ENCODE measurements around the gene HTR2A.

Gene HTR2A

GRCh38 chr13:46801858-46802257, 95.0 kb downstream of the HTR2A start:
- H3K4me1 ChIP-seq = peaks cover 0 to 19% (median 5%) of the 10 kb centered on the region in 4 donors
- H3K9me3 ChIP-seq = no peaks in the 10 kb centered on the region
- no peaks in the 10 kb centered on the region for H3K36me3 ChIP-seq
- H3K4me3 ChIP-seq = no peak overlapping the region
- no peaks in the 10 kb centered on the region for H3K27me3 ChIP-seq
- TF ChIP-seq, protein P1, sequence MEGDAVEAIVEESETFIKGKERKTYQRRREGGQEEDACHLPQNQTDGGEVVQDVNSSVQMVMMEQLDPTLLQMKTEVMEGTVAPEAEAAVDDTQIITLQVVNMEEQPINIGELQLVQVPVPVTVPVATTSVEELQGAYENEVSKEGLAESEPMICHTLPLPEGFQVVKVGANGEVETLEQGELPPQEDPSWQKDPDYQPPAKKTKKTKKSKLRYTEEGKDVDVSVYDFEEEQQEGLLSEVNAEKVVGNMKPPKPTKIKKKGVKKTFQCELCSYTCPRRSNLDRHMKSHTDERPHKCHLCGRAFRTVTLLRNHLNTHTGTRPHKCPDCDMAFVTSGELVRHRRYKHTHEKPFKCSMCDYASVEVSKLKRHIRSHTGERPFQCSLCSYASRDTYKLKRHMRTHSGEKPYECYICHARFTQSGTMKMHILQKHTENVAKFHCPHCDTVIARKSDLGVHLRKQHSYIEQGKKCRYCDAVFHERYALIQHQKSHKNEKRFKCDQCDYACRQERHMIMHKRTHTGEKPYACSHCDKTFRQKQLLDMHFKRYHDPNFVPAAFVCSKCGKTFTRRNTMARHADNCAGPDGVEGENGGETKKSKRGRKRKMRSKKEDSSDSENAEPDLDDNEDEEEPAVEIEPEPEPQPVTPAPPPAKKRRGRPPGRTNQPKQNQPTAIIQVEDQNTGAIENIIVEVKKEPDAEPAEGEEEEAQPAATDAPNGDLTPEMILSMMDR (IDR thresholded peaks at IDR 0.05) = no peak
- no peak for DNase-seq
- no peak overlapping the region for H3K27ac ChIP-seq
- intact Hi-C loops (cut with DNase I; ENCODE audit: low total_unique reads) = no loop called here

- DNase-seq = no peak
- no peak overlapping the region for H3K4me3 ChIP-seq
- TF ChIP-seq, protein P1 (IDR thresholded peaks at IDR 0.05) = no peak
- H3K4me1 ChIP-seq = peaks cover 0 to 40% (median 24%) of the 10 kb centered on the region in 4 donors
- intact Hi-C loops (cut with DNase I; ENCODE audit: low total_unique reads) = loop anchor here (10.0 kb wide), 1 partner anchor 286 kb away; no protein-coding TSS in a partner anchor
- H3K36me3 ChIP-seq = no peaks in the 10 kb centered on the region
- H3K27ac ChIP-seq = no peak overlapping the region
- H3K27me3 ChIP-seq = no peaks in the 10 kb centered on the region
- H3K9me3 ChIP-seq = no peaks in the 10 kb centered on the region
These were observed 97.7 kb downstream of the HTR2A start for GRCh38 chr13:46799139-46799538.

- no peak for DNase-seq
- Histone ChIP-seq H3K4me1 (peaks cover 0 to 52% (median 27%) of the 10 kb centered on the region in 4 donors), H3K4me3 (peak overlapping the region; percentile 76 to 80), H3K27ac (peak overlapping the region; percentile 93 to 96), H3K27me3 (no peaks in the 10 kb centered on the region), H3K9me3 (no peaks in the 10 kb centered on the region), H3K36me3 (no peaks in the 10 kb centered on the region)
- intact Hi-C loops (cut with DNase I; ENCODE audit: low total_unique reads) = loop anchor here (10.0 kb wide), 1 partner anchor 287 kb away; no protein-coding TSS in a partner anchor
- TF ChIP-seq, protein P1 (IDR thresholded peaks at IDR 0.05) = no peak
These were observed 99.2 kb downstream of the HTR2A start for GRCh38 chr13:46797501-46798237.

GRCh38 chr13:46796515-46797474, 100.1 kb downstream of the HTR2A start, which contains the start of gene ESD:
ESD (minus strand) TSS chr13:46797161; CDS start chr13:46791413, 5,748 bp downstream.
- Histone ChIP-seq H3K4me1 (peaks cover 0 to 55% (median 27%) of the 10 kb centered on the region in 4 donors), H3K9me3 (no peaks in the 10 kb centered on the region)

GRCh38 chr13:46796129-46796514, 100.7 kb downstream of the HTR2A start:
- no peak for DNase-seq
- Histone ChIP-seq H3K36me3 (peaks cover under 1 to 5% (median 2%) of the 10 kb centered on the region in 3 donors), H3K4me1 (peaks cover 0 to 55% (median 27%) of the 10 kb centered on the region in 4 donors), H3K4me3 (peak overlapping the region; percentile 76 to 80), H3K27ac (peak overlapping the region; percentile 93 to 96), H3K27me3 (no peaks in the 10 kb centered on the region), H3K9me3 (no peaks in the 10 kb centered on the region)
- intact Hi-C loops (cut with DNase I; ENCODE audit: low total_unique reads) = loop anchor here (10.0 kb wide), 1 partner anchor 289 kb away; no protein-coding TSS in a partner anchor
- TF ChIP-seq, protein P1 (IDR thresholded peaks at IDR 0.05) = no peak

More at GRCh38 chr13:46796515-46797474, 100.1 kb downstream of the HTR2A start, which contains the start of gene ESD:
- Histone ChIP-seq H3K27ac (peak within 1 kb of the TSS; percentile 93 to 96), H3K4me3 (peak within 1 kb of the TSS; percentile 76 to 80), H3K27me3 (no peaks in the 10 kb centered on the region), H3K36me3 (no peaks in the 10 kb centered on the region)
- TF ChIP-seq, protein P1 (IDR thresholded peaks at IDR 0.05) = no peak
- peak; percentile 94 to 96 for DNase-seq
- intact Hi-C loops (cut with DNase I; ENCODE audit: low total_unique reads) = loop anchor here (10.0 kb wide), 1 partner anchor 288 kb away; no protein-coding TSS in a partner anchor

All from tibial artery (tissue), 4 donors.